CD4-positive, alpha-beta T cell (primary cell): ENCODE data around the gene COL18A1. TPM values are rescaled to one million over a fixed set of nuclear protein-coding genes. Genes with fewer than 3 reads are reported as not detected.

Source experiments
- ATAC-seq: fragments of 200-7000 bp; cut with Tn5 transposase; one replicate; pipeline ENCODE4 v1.10.0; 2022; ENCODE audit warnings: mild to moderate bottlenecking; ENCODE audit not compliant: poor library complexity
- CTCF ChIA-PET: fragments of 350-600 bp; sonication (Branson Sonifier 250); formaldehyde crosslinking; loops from one replicate; lab custom pipeline; 2021; ENCODE audit warnings: antibody characterized with exemption, inconsistent platforms; lab: Charles Lee
- POLR2A ChIA-PET: fragments of 350-600 bp; sonication (Branson Sonifier 250); formaldehyde crosslinking; loops from one replicate; lab custom pipeline; 2021; ENCODE audit warnings: antibody characterized with exemption, inconsistent platforms; lab: Charles Lee
- DNase-seq, 14 experiments: peaks; one replicate each; pipeline ENCODE4 v3.0.0-alpha.2; 2013 to 2020; ENCODE audit warnings: mixed read lengths in 2 of 14
- H3K27ac ChIP-seq, 2 donors: one replicate each; pipeline versions ENCODE4 v1.5.1 to v1.7.0; 2013; ENCODE audit warnings: low read length in 2 of 2, low read depth in 1 of 2, mild to moderate bottlenecking in 1 of 2
- H3K27me3 ChIP-seq, 2 experiments: 1 replicate in 1 of 2; 2 replicates in 1 of 2; pipeline versions ENCODE4 v1.6.1 to v1.7.0; 2013; ENCODE audit warnings: low read length in 2 of 2, control low read depth in 1 of 2, mild to moderate bottlenecking in 1 of 2, moderate library complexity in 1 of 2; ENCODE audit not compliant: insufficient read depth in 2 of 2, control insufficient read depth in 1 of 2
- H3K36me3 ChIP-seq: one replicate; pipeline ENCODE4 v1.6.1; 2013; ENCODE audit warnings: low read length, control low read depth; ENCODE audit not compliant: insufficient read depth
- H3K4me1 ChIP-seq: one replicate; pipeline ENCODE4 v1.6.1; 2013; ENCODE audit warnings: low read length, control low read depth; ENCODE audit not compliant: insufficient read depth
- H3K4me3 ChIP-seq: one replicate; pipeline ENCODE4 v1.5.1; 2013; ENCODE audit warnings: mild to moderate bottlenecking, low read length, moderate library complexity
- H3K9me3 ChIP-seq, 2 experiments: 1 replicate in 1 of 2; 2 replicates in 1 of 2; pipeline versions ENCODE4 v1.6.1 to v1.7.0; 2013; ENCODE audit warnings: low read length in 2 of 2, mild to moderate bottlenecking in 2 of 2, control low read depth in 1 of 2, moderate library complexity in 1 of 2; ENCODE audit not compliant: control insufficient read depth in 1 of 2, insufficient read depth in 1 of 2
- H3K27ac Mint-ChIP-seq: one replicate; pipeline ENCODE4 v1.8.0; 2020; ENCODE audit warnings: mixed read lengths
- H3K27me3 Mint-ChIP-seq: one replicate; pipeline ENCODE4 v1.8.0; 2021; ENCODE audit warnings: mixed read lengths
- H3K36me3 Mint-ChIP-seq: one replicate; pipeline ENCODE4 v1.8.0; 2021; ENCODE audit warnings: low read depth, mixed read lengths
- H3K4me1 Mint-ChIP-seq: one replicate; pipeline ENCODE4 v1.8.0; 2021; ENCODE audit warnings: low read depth, mixed read lengths
- H3K4me3 Mint-ChIP-seq: one replicate; pipeline ENCODE4 v1.8.0; 2020; ENCODE audit warnings: mild to moderate bottlenecking, mixed read lengths
- H3K9me3 Mint-ChIP-seq: one replicate; pipeline ENCODE4 v1.8.0; 2020; ENCODE audit warnings: mixed read lengths
- CTCF ChIP-seq: fragments of 200-600 bp; IDR thresholded peaks from one replicate; pipeline ENCODE4 v1.8.0; 2022; ENCODE audit warnings: antibody characterized with exemption, mild to moderate bottlenecking
- intact Hi-C, 2 experiments: fragments of 100-400 bp; cut with DNase I in 1 of 2; cut with micrococcal nuclease in 1 of 2; formaldehyde crosslinking; loops; one replicate each; pipeline versions ENCODE4 v1.15.1 to v1.9.0; 2023 to 2025; cut with DNase I, micrococcal nuclease
- total RNA-seq, 174 experiments: library from RNA in 2 of 174; stranded (reverse) in 2 of 174; gene quantifications; one replicate each; pipeline ENCODE4 v1.2.3 and lab custom pipeline; 2021 to 2026

COL18A1 gene
- total RNA-seq, 2 experiments from 2014 or later = 15.2 to 16.0 TPM

- no peaks in the 10 kb centered on the region for H3K36me3 ChIP-seq
- H3K36me3 Mint-ChIP-seq = no peaks in the 10 kb centered on the region
- no peak overlapping the region for H3K4me3 Mint-ChIP-seq
- TF ChIP-seq CTCF = no peak
- H3K4me1 ChIP-seq = no peaks in the 10 kb centered on the region
- no peaks in the 10 kb centered on the region for H3K9me3 Mint-ChIP-seq
- peaks cover 13% of the 10 kb centered on the region for H3K27me3 Mint-ChIP-seq
- POLR2A ChIA-PET = no interaction called here
- CTCF ChIA-PET = no interaction called here
- intact Hi-C loops = no loop called here
- H3K27ac Mint-ChIP-seq = no peak overlapping the region
- DNase-seq (no peak), ATAC-seq (no peak)
- no peak overlapping the region for H3K27ac ChIP-seq
- no peaks in the 10 kb centered on the region for H3K9me3 ChIP-seq
- no peak overlapping the region for H3K4me3 ChIP-seq
- no peaks in the 10 kb centered on the region for H3K27me3 ChIP-seq
- no peaks in the 10 kb centered on the region for H3K4me1 Mint-ChIP-seq
Observed at GRCh38 chr21:45415188-45415942, 10.4 kb downstream of the COL18A1 start.

- CTCF ChIA-PET = no interaction called here
- POLR2A ChIA-PET = no interaction called here
- no peaks in the 10 kb centered on the region for H3K4me1 ChIP-seq
- no peak for TF ChIP-seq CTCF
- peaks cover 13% of the 10 kb centered on the region for H3K27me3 Mint-ChIP-seq
- intact Hi-C loops = no loop called here
- no peak overlapping the region for H3K4me3 ChIP-seq
- DNase-seq (no peak), ATAC-seq (no peak)
- no peaks in the 10 kb centered on the region for H3K36me3 Mint-ChIP-seq
- H3K4me3 Mint-ChIP-seq = no peak overlapping the region
- no peaks in the 10 kb centered on the region for H3K36me3 ChIP-seq
- H3K27me3 ChIP-seq = no peaks in the 10 kb centered on the region
- no peaks in the 10 kb centered on the region for H3K9me3 ChIP-seq
- H3K27ac ChIP-seq = no peak overlapping the region
- H3K27ac Mint-ChIP-seq = no peak overlapping the region
- no peaks in the 10 kb centered on the region for H3K9me3 Mint-ChIP-seq
- no peaks in the 10 kb centered on the region for H3K4me1 Mint-ChIP-seq
Observed at GRCh38 chr21:45415943-45416611, 11.1 kb downstream of the COL18A1 start.

- Mint-ChIP-seq H3K4me1 (no peaks in the 10 kb centered on the region), H3K4me3 (no peak overlapping the region), H3K27me3 (peaks cover 13% of the 10 kb centered on the region), H3K27ac (no peak overlapping the region), H3K36me3 (no peaks in the 10 kb centered on the region), H3K9me3 (no peaks in the 10 kb centered on the region)
- DNase-seq = no peak
- CTCF ChIA-PET = no interaction called here
- no peak for TF ChIP-seq CTCF
- H3K36me3 ChIP-seq = no peaks in the 10 kb centered on the region
- H3K27me3 ChIP-seq = no peaks in the 10 kb centered on the region
- no peak overlapping the region for H3K27ac ChIP-seq
- no peak overlapping the region for H3K4me3 ChIP-seq
- H3K4me1 ChIP-seq = no peaks in the 10 kb centered on the region
- POLR2A ChIA-PET = no interaction called here
- ATAC-seq = no peak
- intact Hi-C loops = no loop called here
- no peaks in the 10 kb centered on the region for H3K9me3 ChIP-seq
Observed at GRCh38 chr21:45416620-45417019, 11.7 kb downstream of the COL18A1 start.
